ENCODE data around the gene DSN1.

- TF ChIP-seq CTCF (IDR thresholded peaks at IDR 0.05) (no peak), POLR2A (IDR thresholded peaks at IDR 0.05) (no peak)
Observed at GRCh38 chr20:36818861-36819260, 45.3 kb upstream of the DSN1 start.

Measured in body of pancreas (tissue), 4 donors.